ENCODE results near the gene FAF1.

- TF ChIP-seq CTCF (IDR thresholded peaks at IDR 0.05) (no peak), POLR2A (IDR thresholded peaks at IDR 0.05) (no peak)
These were observed 463.1 kb downstream of the FAF1 start for GRCh38 chr1:50497007-50497406.

Measured in tibial nerve (tissue), 3 donors.